Stimulated activated CD8-positive, alpha-beta memory T cell treated with anti-CD3 and anti-CD28 coated beads, Interleukin-2, amount 100 ng/mL, for 48 hours (primary cell): ENCODE data around the gene PRPF40A.
"Not testable (repeated sequence)": the region's sequence is repeated elsewhere in the genome, so short reads cannot be mapped to it uniquely, and the experiment has no call there.

ENCODE experiments used
- DNase-seq, 2 donors: peaks; one replicate each; pipeline ENCODE4 v3.0.0-alpha.2; 2020; ENCODE audit warnings: low read depth in 2 of 2

Gene PRPF40A

GRCh38 chr2:152717228-152718075 lies at the start of gene PRPF40A:
Gene PRPF40A (minus strand): TSS chr2:152717461. CDS start chr2:152717439, 22 bp downstream.
- DNase-seq, result peak; percentile 93 to 96

GRCh38 chr2:152766928-152767327 lies 49.7 kb upstream of the PRPF40A start:
- DNase-seq, result no peak

- DNase-seq, result no peak
Measured at GRCh38 chr2:152763651-152764050, 46.4 kb upstream of the PRPF40A start.

DNA sequence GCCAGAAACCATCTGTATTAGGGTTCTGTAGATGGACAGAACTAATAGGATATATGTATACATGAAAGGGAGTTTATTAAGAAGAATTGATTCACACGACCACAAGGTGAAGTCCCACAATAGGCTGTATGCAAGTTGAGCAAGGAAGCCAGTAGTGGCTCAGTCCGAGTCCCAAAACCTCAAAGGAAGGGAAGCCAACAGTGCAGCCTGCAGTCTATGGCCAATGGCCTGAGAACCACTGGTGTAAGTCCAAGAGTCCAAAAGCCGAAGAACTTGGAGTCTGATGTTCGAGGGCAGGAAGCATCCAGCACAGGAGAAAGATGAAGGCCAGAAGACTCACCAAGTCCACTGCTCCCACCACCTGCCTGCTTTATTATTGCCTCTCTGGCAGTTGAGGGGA lies 45.9 kb upstream of the PRPF40A start:
- DNase-seq, result not testable (repeated sequence)

DNA sequence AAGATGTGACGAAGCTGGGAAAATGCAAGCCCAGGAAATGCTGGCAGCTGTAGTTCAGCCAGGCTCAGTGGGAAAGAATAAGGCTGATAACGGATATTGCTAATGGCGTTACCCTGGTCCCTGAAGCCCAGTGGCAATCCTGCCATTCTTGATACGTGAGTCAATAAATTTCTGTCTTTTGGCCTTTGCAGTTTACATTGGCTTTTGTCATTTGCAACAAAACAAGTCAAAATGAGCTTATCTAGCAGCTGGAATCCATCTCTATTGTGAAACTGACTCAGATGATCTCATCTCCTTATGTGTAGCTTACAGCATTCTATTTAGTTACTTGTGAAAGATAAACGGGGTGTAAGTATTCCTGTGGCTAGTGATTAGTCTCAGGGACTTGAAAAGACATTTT lies 44.9 kb upstream of the PRPF40A start:
- no peak for DNase-seq

GRCh38 chr2:152761214-152761613 lies 44.0 kb upstream of the PRPF40A start:
- DNase-seq, result no peak

GRCh38 chr2:152759290-152760072 lies 42.2 kb upstream of the PRPF40A start:
- DNase-seq, result no peak

DNA sequence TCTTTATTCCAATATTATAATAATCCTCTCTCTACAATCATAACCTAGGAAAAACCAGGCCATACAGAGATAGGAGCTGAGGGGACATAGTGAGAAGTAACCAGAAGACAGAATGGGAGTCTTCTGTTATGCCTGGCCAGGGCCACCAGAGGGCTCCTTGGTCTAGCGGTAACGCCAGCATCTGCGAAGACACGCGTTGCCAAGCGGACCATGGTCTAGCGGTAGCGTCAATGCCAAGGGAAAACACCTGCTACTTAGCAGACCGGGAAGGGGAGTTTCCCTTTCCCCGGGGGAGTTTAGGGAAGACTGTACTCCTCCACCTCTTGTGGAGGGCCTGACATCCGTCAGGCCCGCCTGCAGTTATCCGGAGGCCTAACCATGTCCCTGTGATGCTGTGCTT lies 37.8 kb upstream of the PRPF40A start:
- DNase-seq, result no peak

GRCh38 chr2:152747751-152748150 lies 30.5 kb upstream of the PRPF40A start:
- DNase-seq, result not testable (repeated sequence)

DNA sequence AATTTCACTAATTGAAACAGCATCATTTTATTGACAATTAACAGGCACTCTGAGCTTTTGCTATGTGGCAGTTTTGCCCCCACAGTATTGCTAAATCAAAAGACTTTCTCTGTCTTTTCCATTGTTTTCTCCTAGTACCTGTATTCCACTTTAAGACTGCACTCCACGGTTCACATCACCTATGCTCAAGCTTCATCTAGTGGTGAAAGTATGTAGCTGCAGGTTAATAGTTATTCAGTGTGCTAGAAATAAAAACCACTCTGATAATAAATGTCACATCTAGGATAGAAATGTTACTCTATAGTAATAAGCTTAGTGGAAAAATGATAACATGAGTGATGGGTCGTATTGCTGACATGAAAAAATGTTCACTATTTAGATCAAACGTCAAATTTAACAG lies 25.7 kb upstream of the PRPF40A start:
- DNase-seq, result no peak

DNA sequence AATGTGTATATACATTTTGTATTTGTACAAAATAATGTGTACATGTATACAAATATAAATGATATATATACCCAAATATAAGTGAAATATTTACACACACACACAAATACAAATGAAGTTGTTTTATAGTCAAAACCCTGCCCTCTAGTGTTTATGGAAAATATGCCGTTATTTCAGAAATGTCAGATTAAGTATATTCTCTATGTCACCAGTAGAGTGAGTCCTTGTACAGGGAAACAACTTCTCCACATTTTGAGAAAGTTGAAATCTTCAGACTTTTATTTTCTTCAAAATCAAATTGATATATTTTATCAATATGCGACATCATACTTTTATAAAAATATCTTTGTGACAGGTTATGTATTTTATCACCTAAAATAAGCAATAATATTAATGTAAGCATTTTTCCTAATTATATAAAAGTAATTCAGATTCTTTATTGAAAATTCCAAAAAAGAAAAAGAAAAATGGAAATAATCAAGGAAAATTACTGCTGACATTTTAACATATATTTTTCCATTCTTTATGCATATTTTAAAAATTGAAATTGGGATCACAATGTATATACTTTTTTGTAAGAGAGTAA lies 23.6 kb upstream of the PRPF40A start:
- DNase-seq, result no peak

GRCh38 chr2:152739705-152740104 lies 22.4 kb upstream of the PRPF40A start:
- not testable (repeated sequence) for DNase-seq

GRCh38 chr2:152738438-152738837 lies 21.2 kb upstream of the PRPF40A start:
- no peak for DNase-seq

DNA sequence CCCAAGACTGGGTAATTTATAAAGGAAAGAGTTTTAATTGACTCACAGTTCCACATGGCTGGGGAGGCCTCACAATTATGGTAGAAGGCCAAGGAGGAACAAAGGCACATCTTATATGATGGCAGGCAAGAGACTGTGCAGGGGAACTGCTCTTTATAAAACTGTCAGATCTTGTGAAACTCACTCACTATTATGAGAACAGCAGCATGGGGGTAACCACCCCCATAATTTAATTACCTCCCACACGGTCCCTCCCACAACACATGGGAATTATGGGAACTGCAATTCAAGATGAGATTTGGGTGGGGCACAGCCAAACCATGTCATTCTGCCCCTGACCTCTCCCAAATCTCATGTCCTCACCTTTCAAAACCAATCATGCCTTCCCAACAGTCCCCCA lies 20.2 kb upstream of the PRPF40A start:
- DNase-seq, result not testable (repeated sequence)

DNA sequence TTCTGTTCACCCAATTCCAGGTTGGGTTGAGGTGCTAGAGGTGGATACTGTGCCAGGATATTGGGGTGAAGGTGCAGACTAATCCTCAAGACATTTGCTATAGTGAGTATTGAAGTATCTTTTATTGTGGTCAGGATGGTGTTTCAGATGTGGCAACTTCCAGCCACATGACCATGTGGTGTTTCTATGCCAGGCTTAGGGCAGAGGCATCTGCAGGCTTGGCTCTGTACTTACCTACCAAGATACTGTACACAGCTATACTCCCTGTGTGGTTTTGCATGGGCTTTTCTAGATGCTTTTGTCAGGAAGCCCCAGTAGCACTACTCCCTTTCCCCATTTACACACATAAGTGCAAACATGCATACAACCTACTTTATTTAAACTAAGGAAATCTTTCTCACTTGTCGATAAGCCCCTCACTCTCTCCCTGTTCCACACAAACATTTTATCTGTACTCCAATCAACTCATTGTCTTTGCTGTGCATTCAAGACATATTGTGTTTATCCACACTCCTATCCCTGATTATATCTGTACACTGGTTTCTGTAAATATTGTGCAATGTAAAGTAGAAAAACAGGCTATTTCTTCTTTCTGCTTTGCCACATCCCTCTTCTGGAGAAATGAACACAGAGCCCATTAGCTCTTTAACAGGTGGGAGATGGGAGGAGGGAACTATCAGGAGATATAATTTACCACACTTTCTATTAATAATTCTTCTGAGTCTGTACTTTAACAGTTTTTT lies 13.5 kb upstream of the PRPF40A start:
- DNase-seq, result no peak

DNA sequence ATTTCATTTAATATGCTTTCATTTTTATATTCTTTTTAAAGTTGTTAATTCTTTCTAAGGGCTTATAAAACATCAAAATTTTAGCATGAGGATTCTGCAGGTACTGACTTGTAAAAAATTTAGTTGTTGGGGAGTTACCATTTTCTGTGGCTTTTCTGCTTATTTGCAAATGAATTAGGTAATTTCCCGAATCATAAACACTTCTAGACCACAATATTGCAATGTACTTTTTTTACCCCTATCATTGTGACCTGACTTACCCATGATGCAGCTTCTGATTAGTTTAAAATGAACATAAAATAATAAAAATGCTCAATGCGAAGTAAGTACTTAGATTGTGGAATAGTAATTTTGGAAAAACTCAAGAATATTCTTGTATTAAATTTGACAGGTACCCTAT lies 12.6 kb upstream of the PRPF40A start:
- no peak for DNase-seq

GRCh38 chr2:152723918-152724317 lies 6.7 kb upstream of the PRPF40A start:
- DNase-seq, result no peak

DNA sequence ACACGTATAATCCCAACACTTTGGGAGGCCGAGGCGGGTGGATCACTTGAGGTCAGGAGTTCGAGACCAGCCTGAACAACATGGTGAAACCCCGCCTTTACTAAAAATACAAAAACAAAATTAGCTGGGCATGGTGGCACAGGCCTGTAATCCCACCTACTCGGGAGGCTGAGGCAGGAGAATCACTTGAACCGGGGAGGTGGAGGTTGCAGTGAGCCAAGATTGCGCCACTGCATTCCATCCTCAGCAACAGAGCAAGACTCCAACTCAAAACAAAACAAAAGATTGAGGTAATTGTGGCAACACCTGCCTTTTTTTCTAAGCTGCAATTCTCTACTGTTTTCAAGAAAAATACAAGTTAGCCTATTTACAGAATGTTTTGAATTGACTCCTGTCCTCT lies 5.4 kb upstream of the PRPF40A start:
- not testable (repeated sequence) for DNase-seq

GRCh38 chr2:152720794-152721193 lies 3.5 kb upstream of the PRPF40A start:
- no peak for DNase-seq

GRCh38 chr2:152718909-152719645 lies 1.8 kb upstream of the PRPF40A start:
- peak in 1 of 2 donors; percentile 19 for DNase-seq
